ENCODE measurements around the gene SOWAHA.
"Not testable (repeated sequence)": the region's sequence is repeated elsewhere in the genome, so short reads cannot be mapped to it uniquely, and the experiment has no call there.

SOWAHA gene

GRCh38 chr5:132827943-132828673, 15.0 kb downstream of the SOWAHA start:
- no peak for DNase-seq

- DNase-seq, result no peak
These were observed 15.9 kb downstream of the SOWAHA start for GRCh38 chr5:132828846-132829494.

GRCh38 chr5:132829742-132830435, 16.8 kb downstream of the SOWAHA start:
- DNase-seq, result peak; percentile 71 to 84 (median 77)

- DNase-seq, result peak; percentile 44 to 78 (median 70)
These were observed 17.5 kb downstream of the SOWAHA start, which contains the start of gene SHROOM1 for GRCh38 chr5:132830436-132831094. Gene SHROOM1 (minus strand): TSS chr5:132830647. CDS start chr5:132826140, 4,507 bp downstream.

- no peak for DNase-seq
These were observed 18.2 kb downstream of the SOWAHA start for GRCh38 chr5:132831095-132831860.

- no peak for DNase-seq
These were observed 19.5 kb downstream of the SOWAHA start for GRCh38 chr5:132832612-132833011.

- DNase-seq, result no peak
These were observed 21.0 kb downstream of the SOWAHA start for GRCh38 chr5:132834057-132834456.

GRCh38 chr5:132836852-132837251, 23.8 kb downstream of the SOWAHA start:
- no peak for DNase-seq

- no peak for DNase-seq
These were observed 24.8 kb downstream of the SOWAHA start for GRCh38 chr5:132837868-132838267.

- DNase-seq, result no peak
These were observed 25.6 kb downstream of the SOWAHA start for GRCh38 chr5:132838516-132839282.

GRCh38 chr5:132839426-132840301, 26.6 kb downstream of the SOWAHA start:
- no peak for DNase-seq

- DNase-seq, result no peak
These were observed 27.2 kb downstream of the SOWAHA start for GRCh38 chr5:132840313-132840712.

- DNase-seq, result peak in 1 of 3 experiments; percentile 18
These were observed 27.8 kb downstream of the SOWAHA start for GRCh38 chr5:132840896-132841295.

GRCh38 chr5:132841305-132841704, 28.2 kb downstream of the SOWAHA start:
- DNase-seq, result no peak

GRCh38 chr5:132848270-132848669, 35.2 kb downstream of the SOWAHA start:
- DNase-seq, result no peak

- no peak for DNase-seq
These were observed 36.2 kb downstream of the SOWAHA start for GRCh38 chr5:132849347-132849746.

GRCh38 chr5:132850066-132850465, 37.0 kb downstream of the SOWAHA start:
- DNase-seq, result no peak

GRCh38 chr5:132853323-132853722, 40.2 kb downstream of the SOWAHA start:
- no peak for DNase-seq

GRCh38 chr5:132853790-132854189, 40.7 kb downstream of the SOWAHA start:
- DNase-seq, result no peak

- no peak for DNase-seq
These were observed 41.2 kb downstream of the SOWAHA start for GRCh38 chr5:132854301-132854700.

GRCh38 chr5:132854992-132855391, 41.9 kb downstream of the SOWAHA start:
- DNase-seq, result not testable (repeated sequence)
